ENCODE data around the gene OTUB1.

Gene OTUB1

DNA sequence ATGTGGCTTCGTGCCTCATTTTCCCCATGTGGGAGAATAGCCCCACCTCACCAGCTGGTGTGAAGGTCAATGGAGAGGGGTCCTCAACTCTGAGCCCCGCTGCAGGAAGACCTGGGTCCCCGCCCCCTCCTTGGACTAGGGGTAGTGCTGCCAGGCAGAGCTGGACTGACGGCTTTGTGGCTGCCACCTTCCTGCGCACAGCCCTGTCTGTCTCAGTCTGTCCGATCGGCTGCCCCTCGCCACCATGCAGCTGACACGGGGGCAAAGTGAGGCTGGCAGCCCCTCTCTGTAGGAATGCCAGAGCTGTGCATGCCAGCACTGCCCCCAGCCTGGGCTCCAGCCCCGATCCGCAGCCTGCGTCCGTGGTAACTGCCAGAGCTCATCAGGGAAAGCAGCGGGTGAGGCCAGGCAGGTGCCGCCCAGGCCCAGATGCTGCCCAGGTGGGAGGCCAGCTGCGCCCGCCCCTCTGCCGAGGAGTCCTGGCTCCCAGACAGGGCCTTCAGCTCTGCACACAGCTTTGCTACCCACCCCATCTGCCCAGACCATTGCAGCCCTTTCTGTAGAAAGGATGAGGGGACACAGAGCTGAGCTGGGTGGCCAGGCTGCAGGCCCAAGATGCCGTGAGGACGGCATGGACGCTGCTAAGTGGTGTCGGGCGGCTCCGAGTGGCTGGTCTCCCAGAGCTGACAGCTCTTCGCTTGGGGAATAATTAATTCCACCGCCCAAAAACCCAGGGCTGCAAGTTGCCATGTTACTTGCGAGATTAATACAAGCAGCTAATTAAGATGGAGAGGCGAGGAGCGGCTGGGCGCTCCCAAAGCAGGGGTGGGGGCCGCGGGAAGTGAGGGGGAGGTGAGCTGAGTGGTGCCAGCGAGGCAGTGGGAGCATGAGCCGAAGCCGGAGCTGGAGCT lies 30.0 kb downstream of the OTUB1 start:
- no peak overlapping the region for H3K4me3 ChIP-seq (ENCODE audit: low read depth, low read length)
- H3K36me3 ChIP-seq (ENCODE audit: insufficient read depth, low read length), result no peaks in the 10 kb centered on the region
- no peak overlapping the region for H3K27ac ChIP-seq (ENCODE audit: low read depth, low read length)
- H2AFZ ChIP-seq (ENCODE audit: low read length, unreplicated experiment), result no peak overlapping the region
- H3K27me3 ChIP-seq (ENCODE audit: insufficient read depth, low read length), result no peaks in the 10 kb centered on the region
- H3K79me2 ChIP-seq (ENCODE audit: control insufficient read depth, insufficient read depth, low read length, unreplicated experiment), result no peaks in the 10 kb centered on the region
- H3K4me1 ChIP-seq (ENCODE audit: control insufficient read depth, insufficient read depth, low read length, unreplicated experiment), result no peaks in the 10 kb centered on the region

DNA sequence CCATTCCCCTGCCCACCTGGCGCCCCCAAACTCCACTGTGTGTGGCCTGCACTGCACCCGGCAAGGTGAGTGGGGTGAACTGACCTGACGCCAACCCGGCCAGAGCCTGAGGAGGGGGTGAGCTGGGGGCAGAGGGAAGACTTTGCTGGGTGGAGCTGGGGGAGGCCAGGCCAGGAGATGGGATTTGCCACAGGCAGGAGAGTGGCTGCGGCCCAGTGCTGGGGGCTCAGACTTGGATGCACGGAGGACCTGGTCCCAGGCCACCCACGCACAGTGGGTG lies 31.6 kb downstream of the OTUB1 start:
- H3K4me1 ChIP-seq (ENCODE audit: control insufficient read depth, insufficient read depth, low read length, unreplicated experiment), result no peaks in the 10 kb centered on the region

GRCh38 chr11:64018310-64018709 lies 32.1 kb downstream of the OTUB1 start:
- H2AFZ ChIP-seq (ENCODE audit: low read length, unreplicated experiment), result no peak overlapping the region
- no peak overlapping the region for H3K27ac ChIP-seq (ENCODE audit: low read depth, low read length)
- H3K4me3 ChIP-seq (ENCODE audit: low read depth, low read length), result no peak overlapping the region
- no peaks in the 10 kb centered on the region for H3K4me1 ChIP-seq (ENCODE audit: control insufficient read depth, insufficient read depth, low read length, unreplicated experiment)
- no peaks in the 10 kb centered on the region for H3K36me3 ChIP-seq (ENCODE audit: insufficient read depth, low read length)
- H3K27me3 ChIP-seq (ENCODE audit: insufficient read depth, low read length), result no peaks in the 10 kb centered on the region
- H3K79me2 ChIP-seq (ENCODE audit: control insufficient read depth, insufficient read depth, low read length, unreplicated experiment), result no peaks in the 10 kb centered on the region

More for the DNA sequence above, 31.6 kb downstream of the OTUB1 start:
- Histone ChIP-seq H3K4me3 (ENCODE audit: low read depth, low read length) (no peak overlapping the region), H3K27me3 (ENCODE audit: insufficient read depth, low read length) (no peaks in the 10 kb centered on the region), H2AFZ (ENCODE audit: low read length, unreplicated experiment) (no peak overlapping the region), H3K27ac (ENCODE audit: low read depth, low read length) (no peak overlapping the region), H3K36me3 (ENCODE audit: insufficient read depth, low read length) (no peaks in the 10 kb centered on the region), H3K79me2 (ENCODE audit: control insufficient read depth, insufficient read depth, low read length, unreplicated experiment) (no peaks in the 10 kb centered on the region)

GRCh38 chr11:64019106-64020037 lies 33.1 kb downstream of the OTUB1 start:
- Histone ChIP-seq H2AFZ (ENCODE audit: low read length, unreplicated experiment) (no peak overlapping the region), H3K4me1 (ENCODE audit: control insufficient read depth, insufficient read depth, low read length, unreplicated experiment) (no peaks in the 10 kb centered on the region), H3K4me3 (ENCODE audit: low read depth, low read length) (no peak overlapping the region), H3K27ac (ENCODE audit: low read depth, low read length) (no peak overlapping the region), H3K27me3 (ENCODE audit: insufficient read depth, low read length) (no peaks in the 10 kb centered on the region), H3K79me2 (ENCODE audit: control insufficient read depth, insufficient read depth, low read length, unreplicated experiment) (no peaks in the 10 kb centered on the region), H3K36me3 (ENCODE audit: insufficient read depth, low read length) (no peaks in the 10 kb centered on the region)

DNA sequence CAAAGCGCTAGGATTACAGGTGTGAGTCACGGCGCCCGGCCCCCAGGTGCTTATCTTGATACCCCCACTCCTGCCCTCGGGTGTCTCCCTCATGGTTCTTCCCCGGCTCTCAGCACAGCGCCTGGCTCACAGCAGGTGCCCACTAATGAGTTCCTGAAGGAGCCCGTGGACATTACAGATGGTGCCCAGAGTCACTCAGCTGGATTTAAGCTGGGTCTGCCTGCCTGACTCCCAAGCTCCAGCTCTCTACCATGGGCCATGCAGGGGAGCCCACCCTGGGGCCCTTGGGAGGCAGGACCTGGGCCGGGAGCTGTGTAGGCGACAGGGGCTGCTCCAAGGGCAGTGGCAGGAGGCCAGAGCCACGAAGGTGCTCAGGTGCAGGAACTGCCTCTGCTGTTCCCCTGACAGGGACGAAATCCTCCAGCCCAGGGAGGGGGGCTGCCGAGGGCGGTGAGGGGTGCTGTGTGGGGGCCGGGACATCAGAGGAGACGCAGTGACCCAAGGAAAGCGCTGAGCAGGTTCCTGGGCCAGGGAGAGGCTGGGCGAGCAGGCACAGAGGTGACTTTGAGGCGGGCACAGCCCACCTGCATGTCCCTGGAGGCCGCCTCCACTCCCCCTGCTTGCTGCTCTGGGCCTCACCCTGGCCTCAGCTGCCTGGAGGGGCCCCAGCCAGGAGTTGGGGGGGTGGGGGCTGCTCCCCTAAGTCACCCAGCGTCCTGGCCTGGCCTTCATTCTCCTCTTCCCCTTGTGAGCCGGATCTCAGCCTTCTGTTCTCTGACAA lies 34.9 kb downstream of the OTUB1 start:
- Histone ChIP-seq H3K36me3 (ENCODE audit: insufficient read depth, low read length) (no peaks in the 10 kb centered on the region), H3K27ac (ENCODE audit: low read depth, low read length) (no peak overlapping the region), H3K4me3 (ENCODE audit: low read depth, low read length) (no peak overlapping the region), H3K79me2 (ENCODE audit: control insufficient read depth, insufficient read depth, low read length, unreplicated experiment) (no peaks in the 10 kb centered on the region), H3K4me1 (ENCODE audit: control insufficient read depth, insufficient read depth, low read length, unreplicated experiment) (no peaks in the 10 kb centered on the region), H2AFZ (ENCODE audit: low read length, unreplicated experiment) (no peak overlapping the region), H3K27me3 (ENCODE audit: insufficient read depth, low read length) (no peaks in the 10 kb centered on the region)

DNA sequence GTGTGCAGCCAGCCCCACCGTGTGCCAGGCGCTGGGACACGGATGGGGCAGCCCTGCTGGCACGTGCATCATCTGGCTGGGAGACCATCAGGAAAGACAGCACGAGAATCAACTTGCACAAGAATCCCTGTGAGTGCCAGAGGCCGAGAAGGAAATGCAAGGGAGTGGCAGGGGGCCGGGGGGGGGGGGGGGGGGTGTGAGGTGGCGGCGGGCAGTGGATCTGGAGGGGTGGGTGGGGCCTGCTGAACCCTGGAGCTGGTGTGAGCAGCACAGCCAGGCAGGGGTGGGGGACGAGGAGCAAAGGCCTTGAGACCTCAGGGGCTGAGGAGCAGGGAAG lies 35.5 kb downstream of the OTUB1 start:
- Histone ChIP-seq H3K27ac (ENCODE audit: low read depth, low read length) (no peak overlapping the region), H3K4me3 (ENCODE audit: low read depth, low read length) (no peak overlapping the region)

GRCh38 chr11:64022125-64022784 lies 36.0 kb downstream of the OTUB1 start:
- Histone ChIP-seq H2AFZ (ENCODE audit: low read length, unreplicated experiment) (no peak overlapping the region), H3K4me3 (ENCODE audit: low read depth, low read length) (no peak overlapping the region), H3K79me2 (ENCODE audit: control insufficient read depth, insufficient read depth, low read length, unreplicated experiment) (no peaks in the 10 kb centered on the region), H3K27ac (ENCODE audit: low read depth, low read length) (no peak overlapping the region), H3K36me3 (ENCODE audit: insufficient read depth, low read length) (no peaks in the 10 kb centered on the region), H3K4me1 (ENCODE audit: control insufficient read depth, insufficient read depth, low read length, unreplicated experiment) (no peaks in the 10 kb centered on the region), H3K27me3 (ENCODE audit: insufficient read depth, low read length) (no peaks in the 10 kb centered on the region)

More for the DNA sequence above, 35.5 kb downstream of the OTUB1 start:
- Histone ChIP-seq H3K27me3 (ENCODE audit: insufficient read depth, low read length) (no peaks in the 10 kb centered on the region), H3K36me3 (ENCODE audit: insufficient read depth, low read length) (no peaks in the 10 kb centered on the region), H3K79me2 (ENCODE audit: control insufficient read depth, insufficient read depth, low read length, unreplicated experiment) (no peaks in the 10 kb centered on the region), H3K4me1 (ENCODE audit: control insufficient read depth, insufficient read depth, low read length, unreplicated experiment) (no peaks in the 10 kb centered on the region), H2AFZ (ENCODE audit: low read length, unreplicated experiment) (no peak overlapping the region)

DNA sequence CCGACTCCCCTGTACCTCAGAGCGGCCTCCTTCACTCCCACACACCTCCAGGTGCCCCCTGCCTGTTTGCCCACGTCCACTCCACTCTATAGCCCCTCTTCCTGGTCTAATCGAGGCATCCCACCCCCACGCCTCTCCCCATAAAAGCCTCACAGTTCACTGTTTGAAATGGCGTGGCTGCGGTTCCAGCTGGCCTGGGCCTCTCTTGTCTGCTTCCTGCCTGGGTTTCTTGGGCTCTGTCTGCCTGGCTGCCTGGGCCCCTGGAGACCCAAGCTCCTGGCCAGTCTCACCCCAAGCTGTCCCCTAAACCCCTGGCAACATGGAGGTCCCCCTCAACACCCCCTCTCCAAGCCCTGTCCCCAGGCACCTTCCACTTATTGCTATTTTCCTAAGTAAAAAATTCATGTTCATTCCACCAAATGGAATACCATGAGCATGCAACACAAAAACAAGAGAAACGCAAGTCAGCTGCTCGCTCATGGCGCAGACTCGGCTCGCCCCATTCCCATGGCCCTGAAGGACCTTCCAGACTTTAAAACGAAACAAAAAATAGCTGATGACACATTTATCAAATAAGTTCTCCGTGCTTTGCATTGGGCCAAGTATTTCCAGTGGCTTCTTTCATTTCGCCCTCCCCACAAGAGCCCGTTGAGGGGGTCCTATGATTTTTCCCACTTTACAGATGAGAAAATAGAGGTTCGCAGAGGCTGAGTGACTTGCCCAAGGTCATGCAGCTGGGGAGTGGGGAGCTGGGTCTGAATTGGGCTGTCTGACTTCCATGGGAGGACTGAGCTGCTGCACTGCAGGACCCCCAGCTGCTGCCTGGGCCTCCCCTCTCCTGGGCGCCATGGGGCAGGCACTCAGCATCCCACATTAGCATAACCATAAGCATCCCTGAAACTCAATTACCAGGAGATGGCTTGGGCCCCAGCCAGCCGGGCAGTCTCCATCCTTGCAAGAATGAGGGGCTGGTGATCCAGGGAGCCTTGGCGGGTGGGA lies 37.8 kb downstream of the OTUB1 start:
- Histone ChIP-seq H3K4me3 (ENCODE audit: low read depth, low read length) (no peak overlapping the region), H3K27me3 (ENCODE audit: insufficient read depth, low read length) (no peaks in the 10 kb centered on the region), H3K36me3 (ENCODE audit: insufficient read depth, low read length) (no peaks in the 10 kb centered on the region), H3K4me1 (ENCODE audit: control insufficient read depth, insufficient read depth, low read length, unreplicated experiment) (no peaks in the 10 kb centered on the region), H2AFZ (ENCODE audit: low read length, unreplicated experiment) (no peak overlapping the region), H3K27ac (ENCODE audit: low read depth, low read length) (no peak overlapping the region), H3K79me2 (ENCODE audit: control insufficient read depth, insufficient read depth, low read length, unreplicated experiment) (no peaks in the 10 kb centered on the region)

GRCh38 chr11:64025205-64025604 lies 39.0 kb downstream of the OTUB1 start:
- H3K27me3 ChIP-seq (ENCODE audit: insufficient read depth, low read length), result no peaks in the 10 kb centered on the region
- no peaks in the 10 kb centered on the region for H3K36me3 ChIP-seq (ENCODE audit: insufficient read depth, low read length)
- no peak overlapping the region for H3K27ac ChIP-seq (ENCODE audit: low read depth, low read length)
- H2AFZ ChIP-seq (ENCODE audit: low read length, unreplicated experiment), result no peak overlapping the region
- H3K79me2 ChIP-seq (ENCODE audit: control insufficient read depth, insufficient read depth, low read length, unreplicated experiment), result no peaks in the 10 kb centered on the region
- H3K4me3 ChIP-seq (ENCODE audit: low read depth, low read length), result no peak overlapping the region
- H3K4me1 ChIP-seq (ENCODE audit: control insufficient read depth, insufficient read depth, low read length, unreplicated experiment), result no peaks in the 10 kb centered on the region
